ELF-1 (cell line): Measurements from ENCODE around the gene ITPR3.
A peak's percentile ranks its signal among the peaks of the same experiment; 100 is the strongest.

Source experiments
- DNase-seq: peaks from one replicate; pipeline ENCODE4 v3.0.0-alpha.2; 2016; ENCODE audit warnings: low read depth, low spot score

ITPR3 gene

GRCh38 chr6:33685411-33686224 lies 64.5 kb downstream of the ITPR3 start:
- DNase-seq = no peak

GRCh38 chr6:33686225-33686924 lies 65.3 kb downstream of the ITPR3 start:
- no peak for DNase-seq

- DNase-seq = no peak
These were observed 66.2 kb downstream of the ITPR3 start for GRCh38 chr6:33686981-33687975.

- no peak for DNase-seq
These were observed 66.9 kb downstream of the ITPR3 start for GRCh38 chr6:33688006-33688405.

GRCh38 chr6:33688451-33689147 lies 67.5 kb downstream of the ITPR3 start:
- no peak for DNase-seq

- no peak for DNase-seq
These were observed 68.0 kb downstream of the ITPR3 start for GRCh38 chr6:33689148-33689494.

GRCh38 chr6:33689879-33690278 lies 68.8 kb downstream of the ITPR3 start:
- no peak for DNase-seq

GRCh38 chr6:33690766-33691165 lies 69.6 kb downstream of the ITPR3 start:
- DNase-seq = no peak

GRCh38 chr6:33691456-33692077 lies 70.4 kb downstream of the ITPR3 start:
- no peak for DNase-seq

- peak; percentile 87 for DNase-seq
These were observed 71.1 kb downstream of the ITPR3 start for GRCh38 chr6:33692078-33692759.

GRCh38 chr6:33692760-33693158 lies 71.6 kb downstream of the ITPR3 start:
- no peak for DNase-seq

GRCh38 chr6:33693186-33694105 lies 72.3 kb downstream of the ITPR3 start:
- DNase-seq = no peak

GRCh38 chr6:33694401-33694931 lies 73.3 kb downstream of the ITPR3 start:
- no peak for DNase-seq

- DNase-seq = no peak
These were observed 73.9 kb downstream of the ITPR3 start for GRCh38 chr6:33694977-33695376.

GRCh38 chr6:33695451-33695887 lies 74.3 kb downstream of the ITPR3 start:
- no peak for DNase-seq

GRCh38 chr6:33696076-33696475 lies 75.0 kb downstream of the ITPR3 start:
- DNase-seq = no peak

- DNase-seq = no peak
These were observed 75.7 kb downstream of the ITPR3 start for GRCh38 chr6:33696548-33697518.

- DNase-seq = no peak
These were observed 76.7 kb downstream of the ITPR3 start for GRCh38 chr6:33697845-33698244.
